GM18909 (cell line): ENCODE results near the gene SLC6A18.

Source experiments
- ATAC-seq: cut with Tn5 transposase; IDR thresholded peaks from one replicate; pipeline ENCODE4 v1.9.1; 2021; ENCODE audit warnings: mild to moderate bottlenecking; ENCODE audit not compliant: unreplicated experiment, poor library complexity

The SLC6A18 gene

DNA sequence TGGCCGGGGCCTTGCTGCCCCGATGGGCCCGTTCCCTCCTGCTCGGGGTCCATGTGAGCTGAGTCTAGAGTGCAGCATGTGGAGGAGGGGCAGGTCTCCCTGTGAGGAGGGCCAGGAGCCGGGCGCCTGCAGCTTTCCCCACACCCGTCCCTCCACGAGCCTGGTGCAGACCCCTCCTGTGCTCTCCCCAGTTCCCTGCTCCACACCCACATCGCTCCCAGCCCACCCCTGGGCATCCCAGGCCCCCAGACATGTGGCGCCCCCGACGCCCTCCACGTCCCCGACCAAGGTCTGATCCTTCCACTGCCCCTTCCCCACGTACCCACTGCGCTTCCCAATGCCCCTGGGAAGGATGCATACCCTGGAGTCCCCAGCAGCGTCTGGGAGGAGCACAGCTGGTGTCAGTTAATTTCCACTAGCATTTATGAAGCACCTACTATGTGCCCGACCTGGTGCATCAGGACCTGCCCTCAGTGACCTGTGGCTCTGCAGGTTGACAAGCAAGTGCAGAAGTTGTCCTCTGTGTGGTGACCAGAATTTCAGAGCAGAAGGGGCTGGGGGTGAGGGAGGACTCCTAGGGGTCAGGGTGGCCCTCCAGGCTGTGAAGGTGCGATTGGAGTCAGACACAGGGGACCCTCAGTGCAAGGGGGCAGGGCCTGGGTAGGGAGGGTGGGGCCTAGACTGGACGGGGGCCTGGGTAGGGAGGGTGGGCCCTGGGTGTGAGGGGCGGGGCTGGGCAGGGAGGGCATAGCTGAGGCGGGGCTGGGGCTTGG lies 10.8 kb upstream of the SLC6A18 start:
- no peak for ATAC-seq

DNA sequence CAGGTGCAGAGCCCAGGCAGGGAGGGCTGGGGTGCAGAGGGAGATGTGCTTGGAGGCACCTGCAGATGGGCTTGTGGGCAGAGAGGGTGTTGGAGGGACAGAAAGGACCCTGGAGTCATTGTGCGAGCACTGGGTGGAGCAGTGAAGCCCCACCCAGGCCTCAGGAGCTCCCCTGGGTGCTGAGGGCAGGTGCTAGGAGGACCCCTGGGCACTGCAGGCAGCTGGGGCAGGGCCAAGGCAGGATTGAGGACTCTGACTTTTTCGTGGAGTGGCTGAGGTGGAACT lies 10.3 kb upstream of the SLC6A18 start:
- ATAC-seq, result no peak

DNA sequence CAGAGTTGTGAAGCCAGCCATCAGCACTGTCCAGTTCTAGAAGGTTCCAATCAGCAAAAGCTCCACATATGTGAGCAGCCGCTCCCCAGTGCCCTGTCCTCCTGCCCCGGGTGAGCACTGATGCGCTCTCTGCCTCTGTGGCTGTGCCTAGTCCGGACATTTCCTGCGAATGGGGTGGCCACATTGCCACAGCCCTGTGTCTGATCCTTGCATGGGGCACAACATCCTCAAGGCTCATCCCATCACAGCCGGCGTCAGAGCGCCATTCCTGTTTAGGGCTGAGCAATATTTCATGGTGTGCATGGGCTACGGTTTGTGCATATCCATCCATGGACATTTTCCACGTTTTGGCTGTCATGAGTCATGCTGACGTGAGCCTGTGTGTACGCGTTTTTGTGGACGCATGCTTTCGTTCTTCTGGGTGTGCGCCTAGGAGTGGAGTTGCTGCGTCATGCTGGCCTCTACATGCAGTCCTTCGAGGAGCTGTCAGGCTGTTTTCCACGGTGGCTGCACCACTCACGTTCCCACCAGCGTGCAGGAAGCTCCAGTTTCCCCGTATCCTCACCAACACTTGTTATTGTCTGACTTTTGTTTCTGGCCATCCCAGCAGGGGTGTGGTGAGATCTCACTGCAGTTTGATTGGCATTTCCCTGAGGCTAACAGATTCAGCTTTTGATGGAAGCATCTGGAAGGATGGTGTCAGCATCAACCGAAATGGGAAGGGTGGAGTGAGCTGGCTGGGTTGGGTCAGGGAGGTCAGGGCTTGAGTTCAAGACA lies 9.7 kb upstream of the SLC6A18 start:
- ATAC-seq, result no peak

DNA sequence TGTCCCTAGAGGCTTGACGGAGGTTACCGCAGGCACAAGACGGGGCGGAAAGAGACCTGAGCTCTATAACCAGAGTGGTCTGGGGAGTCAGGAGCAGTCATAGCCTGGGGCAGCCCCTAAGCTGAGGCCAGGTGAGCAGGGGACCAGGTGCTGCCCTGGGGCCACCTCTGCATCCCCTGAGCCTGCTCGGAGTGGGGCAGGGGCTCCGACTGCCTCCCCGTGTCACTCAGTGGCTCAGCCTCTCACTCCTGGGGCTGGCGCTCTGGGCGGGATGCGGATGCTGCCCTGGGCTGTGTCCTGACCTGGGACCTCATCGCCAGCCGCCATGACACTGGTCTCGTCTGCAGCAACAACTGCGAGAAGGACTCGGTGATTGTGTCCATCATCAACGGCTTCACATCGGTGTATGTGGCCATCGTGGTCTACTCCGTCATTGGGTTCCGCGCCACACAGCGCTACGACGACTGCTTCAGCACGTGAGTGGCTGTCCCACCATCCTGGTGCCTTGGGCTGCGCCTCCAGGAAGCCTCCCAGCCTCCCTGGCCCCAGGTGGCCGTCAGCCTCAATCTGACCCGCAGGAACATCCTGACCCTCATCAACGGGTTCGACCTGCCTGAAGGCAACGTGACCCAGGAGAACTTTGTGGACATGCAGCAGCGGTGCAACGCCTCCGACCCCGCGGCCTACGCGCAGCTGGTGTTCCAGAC lies 8.8 kb upstream of the SLC6A18 start:
- no peak for ATAC-seq

DNA sequence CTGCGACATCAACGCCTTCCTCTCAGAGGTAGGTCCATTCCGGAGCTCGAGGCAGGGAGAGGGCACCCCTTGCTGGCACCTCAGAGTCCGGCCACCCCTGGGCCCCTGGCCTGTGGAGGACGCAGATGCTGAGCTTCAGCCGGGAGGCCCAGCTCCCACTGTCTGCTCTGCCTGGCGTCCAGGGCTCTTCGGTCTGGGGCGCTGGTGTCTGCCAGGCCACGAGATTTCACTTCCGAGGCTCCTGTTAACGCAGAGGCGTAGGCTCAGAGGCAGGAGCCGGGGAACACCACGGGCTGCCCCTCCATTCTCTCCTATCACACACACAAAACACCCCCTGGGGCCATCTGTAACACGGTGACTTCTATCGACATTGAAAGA lies 8.3 kb upstream of the SLC6A18 start:
- ATAC-seq, result no peak

DNA sequence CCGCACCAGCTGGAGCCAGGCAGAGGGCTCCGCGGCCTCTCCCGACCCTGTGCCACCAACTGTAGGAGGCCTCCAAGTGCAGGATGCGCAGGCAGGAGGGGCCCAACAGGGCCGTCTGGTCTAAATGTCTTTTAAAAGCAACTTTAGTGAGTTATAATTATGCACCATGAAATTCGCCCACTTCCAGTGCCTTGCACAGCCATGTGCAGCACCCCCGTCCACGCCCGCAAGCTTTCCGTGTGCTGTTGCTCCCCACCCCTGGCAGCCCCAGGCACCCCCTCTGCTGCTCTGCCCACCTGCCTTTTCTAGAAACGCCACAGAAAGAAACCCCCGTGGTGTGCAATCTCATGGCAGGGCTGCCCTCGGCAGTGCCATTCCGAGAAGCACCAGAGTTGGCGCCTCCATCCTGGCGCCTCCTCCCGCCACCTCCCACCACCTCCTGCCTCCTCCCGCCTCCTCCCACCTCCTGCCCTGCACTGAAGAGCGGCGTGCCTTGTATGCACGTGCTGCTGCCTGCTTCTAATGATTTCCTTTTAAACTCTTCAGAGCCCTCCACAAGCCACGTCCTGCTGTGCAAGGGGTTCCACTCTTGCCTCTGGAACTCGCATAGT lies 7.5 kb upstream of the SLC6A18 start:
- no peak for ATAC-seq

DNA sequence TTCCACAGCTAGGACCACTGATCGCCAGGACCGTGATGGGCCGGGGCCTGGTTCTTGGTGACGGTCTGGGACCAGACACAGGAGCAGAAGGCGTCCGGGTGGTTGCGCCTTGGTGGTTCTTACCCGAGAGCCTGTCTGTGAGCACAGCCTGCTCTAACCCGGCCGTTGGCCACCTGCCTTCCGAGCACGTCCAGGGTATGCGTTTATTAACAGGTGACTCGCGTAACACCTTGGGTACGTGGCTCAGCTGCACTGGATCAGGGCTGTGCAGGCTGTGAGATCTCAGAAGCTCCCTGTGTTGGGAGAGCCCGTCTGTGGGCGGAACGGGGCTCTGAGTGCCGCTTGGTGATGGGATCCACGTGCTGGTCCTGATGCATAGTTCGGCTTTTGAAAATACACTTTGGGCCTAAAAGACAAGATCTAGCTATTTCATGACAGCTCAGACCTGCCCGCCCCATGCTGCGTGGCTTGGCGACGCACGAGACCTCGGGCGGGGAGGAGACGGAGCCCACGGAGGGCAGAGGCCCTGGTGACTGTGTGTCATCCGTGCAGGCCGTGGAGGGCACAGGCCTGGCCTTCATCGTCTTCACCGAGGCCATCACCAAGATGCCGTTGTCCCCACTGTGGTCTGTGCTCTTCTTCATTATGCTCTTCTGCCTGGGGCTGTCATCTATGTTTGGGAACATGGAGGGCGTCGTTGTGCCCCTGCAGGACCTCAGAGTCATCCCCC lies 6.7 kb upstream of the SLC6A18 start:
- no peak for ATAC-seq

DNA sequence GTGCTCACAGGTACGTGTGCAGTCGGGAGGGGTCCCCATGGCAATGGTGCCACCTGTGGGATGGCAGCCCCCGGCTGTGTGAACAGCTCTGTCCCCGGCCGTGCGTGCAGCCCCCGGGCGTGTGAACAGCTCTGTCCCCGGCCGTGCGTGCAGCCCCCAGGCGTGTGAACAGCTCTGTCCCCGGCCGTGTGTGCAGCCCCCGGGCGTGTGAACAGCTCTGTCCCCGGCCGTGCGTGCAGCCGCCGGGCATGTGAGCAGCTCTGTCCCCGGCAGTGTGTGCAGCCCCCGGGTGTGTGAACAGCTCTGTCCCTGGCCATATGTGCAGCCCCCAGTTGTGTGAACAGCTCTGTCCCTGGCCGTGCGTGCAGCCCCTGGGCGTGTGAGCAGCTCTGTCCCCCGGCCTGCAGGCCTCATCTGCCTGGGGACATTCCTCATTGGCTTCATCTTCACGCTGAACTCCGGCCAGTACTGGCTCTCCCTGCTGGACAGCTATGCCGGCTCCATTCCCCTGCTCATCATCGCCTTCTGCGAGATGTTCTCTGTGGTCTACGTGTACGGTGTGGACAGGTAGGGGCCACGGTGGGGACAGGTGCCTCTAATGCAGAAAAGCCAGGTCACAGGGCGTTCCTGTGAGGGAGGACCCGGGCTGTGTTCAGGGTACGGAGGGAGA lies 5.9 kb upstream of the SLC6A18 start:
- ATAC-seq, result no peak

DNA sequence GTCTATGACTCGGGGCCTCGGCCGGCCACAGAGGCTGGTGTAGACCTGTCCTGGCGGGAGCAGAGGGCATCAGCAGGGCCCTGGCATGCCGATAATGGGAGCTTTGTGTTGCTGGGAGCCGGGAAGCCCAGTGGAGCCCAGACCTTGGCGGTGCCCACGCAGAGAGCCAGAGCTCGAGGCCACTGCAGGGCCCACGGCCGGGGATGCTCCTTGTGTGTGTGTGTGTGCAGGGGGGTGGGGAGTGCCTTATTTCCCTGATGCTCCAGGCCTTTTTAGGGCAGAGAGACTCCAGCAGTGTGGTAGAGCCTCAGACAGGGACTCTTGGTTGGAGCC lies 5.4 kb upstream of the SLC6A18 start:
- ATAC-seq, result no peak

DNA sequence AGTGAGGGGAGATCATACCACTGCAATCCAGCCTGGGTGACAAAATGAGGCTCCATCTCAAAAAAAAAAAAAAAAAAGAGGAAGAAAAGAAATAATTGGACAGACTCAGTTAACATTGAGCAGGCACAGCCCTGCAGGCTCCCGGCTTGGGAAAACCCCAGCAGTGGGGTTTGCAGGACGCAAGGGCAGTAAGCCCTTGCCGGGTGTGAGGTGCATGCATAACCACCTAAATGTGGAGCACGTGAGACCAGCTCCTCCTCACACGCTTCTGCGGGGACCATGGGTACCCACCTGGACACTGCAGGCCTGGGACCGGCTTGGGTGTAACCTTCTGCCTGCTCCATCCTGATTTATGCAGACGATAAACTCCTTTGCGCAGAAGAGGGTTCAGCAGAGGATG lies 4.8 kb upstream of the SLC6A18 start:
- ATAC-seq, result no peak

DNA sequence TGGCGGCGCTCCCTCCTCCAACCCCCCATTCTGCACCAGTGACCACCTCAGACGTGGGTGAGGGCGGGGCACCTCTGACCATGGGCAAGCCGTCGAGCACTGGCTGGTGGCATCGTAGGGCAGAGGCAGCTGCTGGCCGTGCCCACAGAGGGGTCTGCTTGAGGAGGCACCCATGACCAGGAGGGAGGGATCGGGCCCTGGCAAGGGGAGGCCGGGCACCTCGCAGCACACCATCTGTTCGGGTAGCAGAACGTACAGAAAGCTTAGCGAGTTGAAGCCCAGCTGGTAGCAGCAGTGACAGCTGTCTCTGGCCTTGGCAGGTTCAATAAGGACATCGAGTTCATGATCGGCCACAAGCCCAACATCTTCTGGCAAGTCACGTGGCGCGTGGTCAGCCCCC lies 4.3 kb upstream of the SLC6A18 start:
- no peak for ATAC-seq

DNA sequence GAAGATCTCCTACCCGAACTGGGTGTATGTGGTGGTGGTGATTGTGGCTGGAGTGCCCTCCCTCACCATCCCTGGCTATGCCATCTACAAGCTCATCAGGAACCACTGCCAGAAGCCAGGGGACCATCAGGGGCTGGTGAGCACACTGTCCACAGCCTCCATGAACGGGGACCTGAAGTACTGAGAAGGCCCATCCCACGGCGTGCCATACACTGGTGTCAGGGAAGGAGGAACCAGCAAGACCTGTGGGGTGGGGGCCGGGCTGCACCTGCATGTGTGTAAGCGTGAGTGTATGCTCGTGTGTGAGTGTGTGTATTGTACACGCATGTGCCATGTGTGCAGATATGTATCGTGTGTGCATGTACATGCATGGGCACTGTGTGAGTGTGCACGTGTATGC lies 3.5 kb upstream of the SLC6A18 start:
- ATAC-seq, result no peak

DNA sequence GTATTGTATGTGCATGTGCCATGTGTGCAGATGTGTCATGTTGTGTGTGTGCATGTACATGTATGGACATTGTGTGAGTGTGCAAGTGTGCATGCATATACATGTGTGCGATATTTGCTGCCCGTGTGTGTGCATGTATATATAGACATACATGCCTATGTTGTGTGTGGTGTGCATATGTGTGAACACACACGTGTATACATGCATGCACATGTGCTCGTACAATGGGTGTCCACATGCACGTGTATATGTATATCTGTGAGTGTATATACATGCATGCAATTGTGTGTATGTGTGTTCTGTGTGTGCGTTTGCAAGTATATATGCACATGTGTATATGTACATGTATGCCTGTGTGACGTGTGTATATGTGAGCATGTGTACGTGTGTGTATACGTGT lies 3.0 kb upstream of the SLC6A18 start:
- no peak for ATAC-seq

DNA sequence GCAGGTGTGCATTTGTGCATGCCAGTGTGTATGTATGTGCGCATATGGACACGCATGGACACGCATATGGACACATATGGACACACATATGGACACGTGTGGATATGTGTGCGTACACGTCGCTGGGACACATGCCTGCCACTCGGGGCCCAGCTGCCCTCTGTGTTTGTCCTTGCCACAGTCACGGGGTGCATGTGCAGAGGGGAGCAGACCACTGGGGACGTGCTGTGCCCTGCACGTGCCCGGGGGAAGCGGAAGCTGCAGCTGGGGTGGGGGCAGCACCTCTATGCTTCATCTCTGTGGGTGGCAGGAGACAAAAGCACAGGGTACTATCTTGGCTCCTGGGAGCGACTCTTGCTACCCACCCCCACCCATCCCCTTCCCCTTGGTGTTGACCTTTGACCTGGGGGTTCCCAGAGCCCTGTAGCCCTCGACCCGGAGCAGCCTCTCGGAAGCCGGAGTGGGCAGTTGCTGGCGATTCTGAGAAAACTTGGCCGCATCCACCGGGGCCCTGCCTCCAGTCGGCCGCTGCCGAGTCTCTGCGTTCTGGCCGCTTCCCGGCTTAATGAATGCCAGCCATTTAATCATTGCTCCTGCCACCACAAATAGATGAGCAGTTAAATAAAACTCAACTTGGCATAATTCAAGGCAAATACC lies 2.4 kb upstream of the SLC6A18 start:
- ATAC-seq, result no peak

DNA sequence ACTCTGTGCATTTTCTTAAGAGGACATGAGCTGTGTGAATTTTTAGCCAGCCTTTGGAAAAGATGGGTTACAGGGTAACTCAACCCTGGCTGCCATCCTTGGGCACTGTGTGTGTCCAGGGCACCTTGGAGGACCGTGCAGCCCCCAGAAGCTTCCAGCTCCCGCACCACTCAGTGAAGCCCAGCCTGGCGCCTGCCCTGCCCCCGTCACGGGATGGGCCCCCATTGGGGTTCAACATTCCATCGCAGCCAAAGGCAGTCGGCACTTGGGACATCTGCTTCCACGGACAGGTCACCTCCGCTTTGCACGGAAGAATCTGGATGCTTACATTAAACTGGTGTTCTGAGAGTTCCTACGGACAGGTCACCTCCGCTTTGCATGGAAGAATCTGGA lies 1.9 kb upstream of the SLC6A18 start:
- ATAC-seq, result no peak

DNA sequence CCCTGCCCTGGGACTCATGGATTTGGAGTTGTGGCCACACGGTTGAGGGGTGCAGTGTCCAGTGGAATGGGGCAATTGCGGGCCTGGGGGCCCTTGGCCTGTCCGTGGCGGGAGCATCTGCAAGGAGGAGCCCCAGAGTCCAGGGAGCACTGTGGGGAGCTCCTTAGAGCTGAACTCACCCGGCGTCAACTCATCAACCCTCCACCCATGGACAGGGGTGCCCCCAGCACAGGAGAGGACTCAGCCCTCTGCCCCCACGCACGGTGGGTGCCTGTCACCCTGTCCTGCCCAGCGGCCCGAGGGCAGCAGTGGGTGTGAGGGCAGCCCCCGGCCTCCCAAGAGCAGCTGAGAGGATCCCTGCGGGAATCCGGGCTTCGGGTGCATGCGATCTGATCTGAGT lies 550 bp upstream of the SLC6A18 start:
- ATAC-seq, result no peak

DNA sequence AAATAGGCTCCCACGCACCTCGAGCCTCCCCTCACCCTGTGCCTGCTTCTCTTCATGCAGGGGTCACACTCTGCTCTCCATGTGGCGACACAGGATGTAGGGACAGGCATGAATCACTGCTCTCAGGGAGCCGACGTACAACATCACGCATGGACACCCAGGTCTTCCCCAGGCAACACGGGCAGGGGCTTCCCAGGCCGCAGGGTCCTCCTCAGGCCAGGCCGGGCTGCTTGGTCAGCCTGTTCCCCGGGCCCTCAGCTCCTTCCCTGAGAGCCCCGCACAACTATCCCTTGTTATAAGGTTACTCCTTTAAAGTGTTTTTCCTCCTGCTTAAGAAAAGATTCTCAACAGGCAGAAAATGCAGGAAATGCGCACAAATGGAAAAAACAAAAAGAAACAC lies 1.1 kb downstream of the SLC6A18 start:
- no peak for ATAC-seq

DNA sequence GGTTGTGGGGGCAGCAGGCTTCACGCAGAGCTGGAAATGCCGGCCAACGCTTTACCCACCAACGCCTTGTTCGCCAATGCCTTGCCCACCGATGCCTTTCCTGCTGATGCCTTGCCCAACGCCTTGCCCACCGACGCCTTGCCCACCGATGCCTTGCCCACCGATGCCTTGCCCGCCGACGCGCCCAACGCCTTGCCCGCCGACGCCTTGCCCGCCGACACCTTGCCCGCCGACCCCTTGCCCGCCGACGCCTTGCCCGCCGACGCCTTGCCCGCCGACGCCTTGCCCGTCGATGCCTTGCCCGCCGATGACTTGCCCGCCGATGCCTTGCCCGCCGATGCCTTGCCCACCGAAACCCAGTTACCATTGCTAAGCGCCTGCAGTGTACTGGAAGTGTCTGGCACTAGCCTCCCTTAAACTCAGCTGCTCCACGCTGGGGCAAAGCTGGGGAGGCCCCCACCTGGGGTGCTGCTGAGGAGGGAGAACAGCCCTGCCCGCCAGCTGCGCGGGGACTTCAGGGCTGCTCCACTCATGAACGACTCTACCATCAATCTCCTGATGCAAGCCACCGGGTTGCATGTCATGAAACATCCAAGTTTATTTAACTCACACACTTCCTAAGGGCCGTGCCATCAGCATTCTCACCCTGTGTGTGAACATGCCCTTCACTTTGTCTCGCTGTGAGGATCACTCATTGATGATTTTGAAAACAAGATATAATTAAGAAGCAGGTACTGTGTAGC lies 1.8 kb downstream of the SLC6A18 start:
- no peak for ATAC-seq

DNA sequence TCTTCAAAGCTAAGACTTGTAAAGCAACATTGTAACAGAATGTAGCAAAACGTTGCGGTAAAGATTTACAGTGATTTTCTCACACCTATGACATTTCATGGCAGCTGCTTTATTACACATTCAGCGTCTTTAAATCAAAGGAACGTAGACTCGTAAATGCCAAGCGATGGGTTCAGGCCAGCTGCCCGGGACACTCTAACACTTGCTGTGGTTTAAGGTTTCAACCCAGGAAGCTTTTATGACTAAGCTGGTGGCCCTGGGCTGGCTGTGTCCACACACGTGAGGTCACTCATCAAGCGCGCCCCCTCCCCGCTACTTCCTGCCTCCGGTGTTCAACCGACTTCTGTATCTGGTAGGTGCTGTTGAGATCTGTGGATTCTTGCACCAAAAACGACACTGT lies 2.5 kb downstream of the SLC6A18 start:
- no peak for ATAC-seq
